GM13976 (cell line): Measurements from ENCODE around the gene AGTPBP1.

Experiments used
- DNase-seq: peaks from one replicate; pipeline ENCODE4 v3.0.0; 2012; ENCODE audit warnings: low spot score
- CTCF ChIP-seq: IDR thresholded peaks from 2 replicates; pipeline ENCODE4 v1.5.1; 2012; ENCODE audit warnings: borderline replicate concordance, mild to moderate bottlenecking; ENCODE audit not compliant: insufficient read depth; ENCODE audit errors: extremely low read depth, missing control alignments, control extremely low read depth
- in situ Hi-C: fragments of 300-500 bp; cut with MboI; formaldehyde crosslinking; loops from one replicate; pipeline ENCODE4 v1.12.0; 2022; ENCODE audit warnings: low sequenced_read_pairs, mixed read lengths, inconsistent platforms; ENCODE audit not compliant: unreplicated experiment

The AGTPBP1 gene

GRCh38 chr9:85547599-85547998 lies 194.2 kb downstream of the AGTPBP1 start:
- DNase-seq: no peak
- in situ Hi-C loops: no loop called here
- no peak for TF ChIP-seq CTCF

- in situ Hi-C loops: no loop called here
- TF ChIP-seq CTCF: no peak
- no peak for DNase-seq
Observed at GRCh38 chr9:85543196-85543595, 198.6 kb downstream of the AGTPBP1 start.

- DNase-seq: no peak
- in situ Hi-C loops: no loop called here
- TF ChIP-seq CTCF: no peak
Observed at GRCh38 chr9:85541876-85542275, 199.9 kb downstream of the AGTPBP1 start.

- no peak for TF ChIP-seq CTCF
- in situ Hi-C loops: no loop called here
- DNase-seq: no peak
Observed at GRCh38 chr9:85536514-85536913, 205.2 kb downstream of the AGTPBP1 start.

- DNase-seq: no peak
- TF ChIP-seq CTCF: no peak
- in situ Hi-C loops: no loop called here
Observed at GRCh38 chr9:85536076-85536475, 205.7 kb downstream of the AGTPBP1 start.

GRCh38 chr9:85534340-85534739 lies 207.4 kb downstream of the AGTPBP1 start:
- in situ Hi-C loops: no loop called here
- TF ChIP-seq CTCF: no peak
- DNase-seq: no peak

- TF ChIP-seq CTCF: no peak
- DNase-seq: no peak
- in situ Hi-C loops: no loop called here
Observed at GRCh38 chr9:85533538-85533937, 208.2 kb downstream of the AGTPBP1 start.
